ENCODE measurements around the gene SRPK1.
A peak's percentile ranks its signal among the peaks of the same experiment; 100 is the strongest.
"Not testable (repeated sequence)": the region's sequence is repeated elsewhere in the genome, so short reads cannot be mapped to it uniquely, and the experiment has no call there.

SRPK1 gene

DNA sequence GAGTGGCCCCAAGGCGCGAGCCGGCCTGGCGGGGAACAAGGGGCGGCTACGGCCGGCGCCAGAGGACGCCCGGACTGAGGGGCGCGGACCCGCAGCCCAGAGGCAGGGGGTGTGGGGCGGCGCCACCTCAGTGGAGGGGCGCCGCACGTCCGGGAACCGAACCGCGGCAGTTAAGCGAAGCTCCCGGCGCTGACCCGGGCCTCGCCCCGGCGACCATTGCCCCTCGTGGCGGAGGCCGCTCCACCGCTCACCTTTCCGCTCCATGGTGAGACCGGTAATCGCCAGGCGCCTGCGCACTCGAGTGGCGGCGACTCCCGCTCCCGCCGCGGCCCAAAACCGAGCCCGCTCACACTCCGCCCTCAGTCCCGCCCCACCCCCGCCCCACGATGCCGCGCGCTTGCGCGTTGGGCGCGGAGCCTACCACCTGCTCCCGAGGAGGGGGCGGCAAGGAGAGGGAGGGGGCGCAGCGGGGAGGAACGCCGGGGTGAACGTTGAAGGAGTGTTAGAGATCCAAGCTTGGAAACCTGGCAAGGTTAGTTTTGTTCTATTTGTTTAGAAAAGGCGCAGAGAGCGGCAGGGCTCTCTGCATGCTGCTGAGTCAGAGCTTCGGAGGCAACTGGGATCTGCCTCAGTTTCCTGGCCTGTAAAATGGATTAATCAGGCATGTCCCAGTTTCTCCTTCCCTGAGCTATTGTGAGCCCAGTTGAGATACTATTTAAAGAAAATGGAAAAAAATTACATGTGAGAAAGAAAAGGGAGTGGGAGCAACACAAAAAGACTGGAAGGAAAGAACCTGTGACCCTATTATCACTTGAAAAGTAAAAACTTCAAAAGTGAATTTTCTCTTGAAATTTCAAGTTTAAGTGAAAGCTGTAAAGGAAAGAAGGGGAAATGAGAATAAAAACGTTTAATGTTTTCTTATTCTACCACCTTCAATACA is at the start of gene SRPK1:
SRPK1 (minus strand) TSS at position 306 of the 940 bp plus-strand sequence; CDS start at position 264, 42 bp downstream.
- DNase-seq (ENCODE audit: low read depth) = peak; percentile 76

DNA sequence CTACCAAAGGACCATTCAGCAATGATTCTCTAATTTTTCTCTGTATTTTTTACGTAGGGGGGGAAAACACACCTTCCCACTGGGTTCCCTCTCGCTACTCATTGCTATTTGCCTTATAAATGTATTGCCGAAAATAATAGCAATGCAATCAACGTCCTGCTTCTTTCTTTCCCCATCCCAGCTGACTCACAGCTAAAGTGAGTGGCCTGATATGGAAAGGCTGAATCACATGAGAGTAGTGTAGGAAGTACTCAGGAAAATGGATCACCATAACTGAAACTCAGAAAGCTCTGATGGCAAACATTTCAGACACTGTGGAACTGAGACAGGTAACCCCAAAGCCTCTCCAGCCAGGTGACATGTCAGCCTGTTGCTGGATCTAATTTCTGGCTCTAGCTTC is 49.3 kb upstream of the SRPK1 start:
- no peak for DNase-seq (ENCODE audit: low read depth)

DNA sequence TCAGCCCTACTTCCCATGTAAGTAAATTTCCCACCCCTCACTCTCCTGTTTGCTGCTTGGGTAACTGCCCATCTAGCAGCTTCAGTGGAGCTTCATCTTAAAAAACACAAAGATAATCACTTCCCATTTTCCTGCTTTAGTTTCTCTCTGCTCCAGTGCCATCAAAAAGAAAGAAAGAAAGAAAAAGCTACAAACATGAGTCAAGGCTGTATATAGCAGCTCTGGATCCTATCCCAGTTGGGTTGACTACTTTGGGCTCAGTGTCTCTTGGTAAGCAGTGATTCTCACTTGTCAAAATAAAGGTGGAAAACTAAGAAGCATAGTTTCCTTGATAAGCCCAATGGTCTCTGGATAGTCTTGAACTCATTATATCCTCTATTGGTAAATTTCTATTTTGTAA is 48.7 kb upstream of the SRPK1 start:
- no peak for DNase-seq (ENCODE audit: low read depth)

DNA sequence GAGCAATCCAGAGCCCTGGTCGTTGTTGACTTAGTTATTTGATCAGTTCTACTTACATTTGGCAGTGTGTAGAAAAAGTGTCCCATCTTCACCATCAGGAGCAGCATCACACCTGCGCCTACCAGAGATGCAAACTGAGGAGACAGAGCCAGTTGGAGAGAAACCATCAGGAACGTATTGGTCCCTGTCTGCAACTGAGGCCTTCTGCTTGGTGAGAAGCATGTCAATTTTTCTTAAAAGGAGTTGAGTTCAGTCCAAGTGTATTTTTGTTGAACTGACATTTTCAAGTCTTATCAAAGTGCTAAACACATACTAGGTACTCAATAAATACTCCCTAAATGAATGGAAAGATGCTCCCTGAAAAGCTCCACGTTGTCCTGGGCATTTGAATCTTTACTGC is 47.9 kb upstream of the SRPK1 start:
- DNase-seq (ENCODE audit: low read depth) = no peak

DNA sequence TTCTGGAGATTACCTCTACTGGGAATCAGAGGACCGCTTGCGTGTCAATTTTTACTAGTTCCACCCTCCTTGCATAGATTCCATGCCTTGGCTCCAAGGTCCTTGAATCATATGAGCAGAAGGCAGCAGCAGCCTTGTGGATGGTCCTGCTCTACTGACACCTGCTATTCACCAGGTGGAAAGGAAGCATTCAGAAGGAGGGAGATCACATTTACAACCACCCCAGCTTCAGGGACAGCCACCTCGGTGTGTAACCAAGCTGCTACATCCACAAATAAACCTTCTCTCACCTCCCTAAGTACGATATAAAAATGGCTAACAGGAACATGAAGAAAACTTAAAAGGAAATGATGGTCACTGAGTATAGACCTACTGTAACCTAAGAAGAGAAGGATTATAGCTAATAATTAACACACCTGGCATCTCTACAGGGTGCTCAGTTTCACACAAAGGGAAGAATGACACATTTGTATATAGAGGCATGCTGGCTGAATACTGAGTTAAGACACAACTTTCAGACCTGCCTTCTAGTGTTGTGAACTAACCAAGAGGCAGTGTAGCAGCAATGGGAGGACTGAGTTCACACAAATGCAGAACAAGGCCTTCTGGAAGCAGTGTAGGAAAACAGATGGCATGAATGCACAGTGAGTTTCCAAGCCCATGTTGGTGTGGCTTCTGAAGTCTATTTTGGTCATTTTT is 46.3 kb upstream of the SRPK1 start:
- no peak for DNase-seq (ENCODE audit: low read depth)

DNA sequence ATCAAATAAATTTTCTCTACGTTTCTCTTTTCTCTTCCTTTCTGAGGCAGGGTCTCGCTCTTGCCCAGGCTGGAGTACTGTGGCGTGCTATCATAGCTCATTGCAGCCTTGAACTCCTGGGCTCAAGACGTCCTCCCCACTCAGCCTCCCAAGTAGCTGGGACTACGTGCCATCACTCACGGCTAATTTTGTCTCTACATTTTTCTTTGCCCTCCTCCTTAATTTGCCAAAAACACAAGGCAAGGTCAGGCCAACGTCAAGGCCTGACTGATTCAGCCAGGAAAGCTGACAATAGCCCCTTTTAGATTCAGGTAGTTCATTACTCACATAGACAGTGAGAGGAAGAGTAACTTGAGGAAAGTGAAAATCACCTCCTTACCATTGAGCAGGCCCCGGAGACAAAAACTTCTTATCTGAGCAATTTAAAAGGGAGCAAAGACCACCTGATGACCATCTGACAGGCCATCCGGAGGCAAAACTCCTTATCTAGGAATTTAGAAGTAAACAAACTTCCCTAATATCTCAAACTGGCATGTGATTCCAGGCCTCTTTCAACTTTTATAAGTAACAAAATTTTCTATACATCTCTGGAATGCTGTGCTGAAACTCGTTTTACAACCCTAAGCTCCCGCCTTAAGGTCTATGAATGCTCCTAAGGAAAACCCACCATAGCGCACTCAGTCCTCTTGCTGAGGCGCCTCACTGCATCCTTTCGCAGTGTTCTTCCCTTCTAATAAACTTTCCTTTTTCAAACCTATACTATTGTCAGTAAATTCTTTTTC is 42.1 kb upstream of the SRPK1 start:
- DNase-seq (ENCODE audit: low read depth) = no peak

DNA sequence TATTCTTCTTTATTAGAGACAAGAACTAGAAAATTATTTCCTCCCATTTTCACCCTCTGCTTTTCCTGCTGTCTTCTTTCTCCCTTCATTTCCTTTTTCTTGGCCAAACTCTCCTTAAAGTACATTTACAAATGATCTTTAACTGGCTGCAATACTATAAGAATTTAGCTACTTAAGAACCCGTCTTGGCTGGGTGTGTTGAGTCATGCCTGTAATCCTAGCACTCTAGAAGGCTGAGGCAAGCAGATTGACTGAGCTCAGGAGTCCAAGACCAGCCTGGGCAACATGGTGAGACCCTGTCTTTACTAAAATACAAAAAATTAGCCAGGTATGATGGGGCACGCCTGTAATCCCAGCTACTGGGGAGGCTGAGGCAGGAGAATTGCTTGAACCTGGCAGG is 39.3 kb upstream of the SRPK1 start:
- no peak for DNase-seq (ENCODE audit: low read depth)

DNA sequence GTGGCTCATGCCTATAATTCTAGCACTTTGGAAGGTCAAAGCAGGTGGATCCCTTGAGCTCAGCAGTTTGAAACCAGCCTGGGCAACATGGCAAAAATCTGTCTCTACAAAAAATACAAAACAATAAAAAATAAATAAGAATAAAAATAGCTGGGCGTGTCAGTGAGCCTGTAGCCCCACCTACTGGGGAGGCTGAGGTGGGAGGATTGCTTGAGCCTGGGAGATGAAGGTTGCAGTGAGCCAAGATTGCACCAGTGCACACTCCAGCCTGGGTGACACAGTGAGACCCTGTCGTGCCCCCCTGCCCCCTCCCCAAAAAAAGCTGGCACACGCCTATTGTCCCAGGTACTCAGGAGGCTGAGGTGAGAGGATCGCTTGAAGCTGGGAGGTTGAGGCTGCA is 35.1 kb upstream of the SRPK1 start:
- DNase-seq (ENCODE audit: low read depth) = no peak

DNA sequence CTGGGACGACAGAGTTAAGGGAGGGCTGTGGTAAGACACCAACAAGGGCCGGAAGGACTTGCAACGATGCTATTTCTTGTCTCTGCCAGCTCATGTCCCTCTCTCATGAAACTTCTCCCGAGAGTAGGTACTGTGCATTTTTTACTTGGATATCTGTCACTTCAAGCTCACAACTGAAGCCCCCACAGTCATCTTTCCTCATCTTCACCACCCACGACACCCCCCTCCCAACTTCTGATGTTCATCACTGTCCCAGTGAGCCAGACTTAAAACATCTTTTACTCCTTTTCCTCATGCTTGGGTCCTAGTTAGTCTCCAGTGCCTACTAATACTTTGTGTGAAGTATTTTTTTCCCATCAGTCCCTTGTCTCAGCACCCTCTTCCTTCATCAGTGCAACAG is 34.6 kb upstream of the SRPK1 start:
- no peak for DNase-seq (ENCODE audit: low read depth)

DNA sequence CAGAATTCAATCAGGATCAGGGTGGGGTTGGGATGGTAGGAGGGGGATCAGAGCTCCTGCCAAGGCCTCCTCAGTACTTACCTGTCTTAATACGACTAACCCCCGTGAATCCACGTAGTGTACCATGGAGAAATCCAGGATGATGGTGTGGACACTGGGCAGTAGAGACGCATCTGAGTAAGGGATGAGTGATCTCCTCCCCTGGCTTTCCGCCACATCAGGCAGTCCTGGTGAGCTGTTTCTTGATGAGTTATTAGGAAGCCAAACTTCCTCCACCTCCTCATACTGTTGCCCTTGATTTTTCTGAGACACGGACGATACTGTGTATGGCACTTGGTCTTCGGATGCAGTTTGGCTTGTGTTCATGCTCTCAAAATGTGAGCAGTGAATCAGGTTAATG is 34.2 kb upstream of the SRPK1 start:
- DNase-seq (ENCODE audit: low read depth) = no peak

DNA sequence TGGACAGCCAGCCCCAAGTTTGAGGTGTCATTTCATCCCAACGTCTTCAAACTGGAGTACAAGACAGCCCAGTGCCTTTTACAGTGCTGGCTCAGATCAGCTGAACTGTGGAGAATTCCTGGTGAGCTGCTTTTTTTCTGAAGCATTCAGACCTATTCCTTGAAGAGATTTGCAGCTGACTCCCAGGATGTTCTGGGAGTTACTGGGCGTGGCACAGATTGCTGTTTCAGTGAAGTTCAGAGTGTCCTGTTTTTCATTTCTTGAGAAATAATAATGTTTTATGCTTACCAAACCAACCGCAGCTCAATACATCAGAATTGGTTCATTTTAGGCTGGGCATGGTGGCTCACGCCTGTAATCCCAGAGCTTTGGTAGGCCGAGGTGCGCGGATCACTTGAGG is 33.4 kb upstream of the SRPK1 start:
- no peak for DNase-seq (ENCODE audit: low read depth)

DNA sequence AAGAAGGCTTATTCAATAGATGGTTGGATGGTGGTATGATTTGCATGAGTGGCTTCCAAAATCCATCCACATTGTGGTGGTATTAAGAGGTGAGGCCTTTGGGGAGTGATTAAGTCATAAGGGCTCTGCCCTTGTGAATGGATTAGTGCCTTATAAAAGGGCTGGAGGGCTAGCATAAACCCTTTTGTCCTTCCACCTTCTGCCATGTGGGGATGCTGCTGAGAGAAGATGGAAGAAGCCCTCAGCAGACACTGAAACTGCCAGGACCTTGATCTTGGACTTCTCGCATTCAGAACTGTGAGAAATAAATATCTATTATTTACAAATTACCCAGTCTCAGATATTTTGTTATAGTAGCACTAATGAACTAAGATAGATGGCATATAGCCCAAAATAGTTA is 27.8 kb upstream of the SRPK1 start:
- DNase-seq (ENCODE audit: low read depth) = no peak

DNA sequence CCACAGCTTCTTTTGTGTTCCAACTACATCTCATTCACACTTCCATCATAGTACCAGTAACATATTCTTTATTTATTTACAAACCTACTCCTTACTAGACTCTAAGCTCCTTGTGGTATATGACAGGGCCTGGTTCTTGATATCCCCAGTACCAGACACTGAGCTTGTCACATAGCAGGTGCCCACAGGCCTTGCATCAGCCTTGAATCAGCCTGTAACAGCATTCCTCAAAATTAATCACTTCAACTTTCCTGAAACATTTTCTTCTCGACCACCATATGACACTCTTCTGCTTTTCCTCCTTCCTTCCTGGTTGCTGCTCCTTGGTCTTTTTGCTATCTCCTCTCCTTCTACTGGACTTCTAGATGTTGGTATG is 24.7 kb upstream of the SRPK1 start:
- no peak for DNase-seq (ENCODE audit: low read depth)

DNA sequence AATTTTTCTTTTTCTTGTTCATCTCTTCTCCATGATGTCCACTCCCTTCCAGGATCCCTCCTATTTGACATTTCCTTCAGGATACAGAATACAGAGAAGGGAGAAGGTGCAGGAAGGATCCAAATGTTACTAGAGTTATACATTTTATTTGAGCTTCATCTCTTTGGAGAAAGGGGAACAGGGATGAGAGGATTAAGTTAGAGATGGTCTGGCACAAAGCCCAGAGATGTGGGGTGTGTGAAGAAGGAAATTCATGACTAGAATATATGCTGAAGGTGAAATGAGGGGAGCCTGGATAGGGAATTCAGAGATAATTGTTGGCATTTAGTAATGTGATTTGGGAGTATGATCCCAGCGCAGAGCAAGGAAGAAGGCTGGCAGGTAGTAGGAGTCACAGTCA is 22.5 kb upstream of the SRPK1 start:
- no peak for DNase-seq (ENCODE audit: low read depth)

DNA sequence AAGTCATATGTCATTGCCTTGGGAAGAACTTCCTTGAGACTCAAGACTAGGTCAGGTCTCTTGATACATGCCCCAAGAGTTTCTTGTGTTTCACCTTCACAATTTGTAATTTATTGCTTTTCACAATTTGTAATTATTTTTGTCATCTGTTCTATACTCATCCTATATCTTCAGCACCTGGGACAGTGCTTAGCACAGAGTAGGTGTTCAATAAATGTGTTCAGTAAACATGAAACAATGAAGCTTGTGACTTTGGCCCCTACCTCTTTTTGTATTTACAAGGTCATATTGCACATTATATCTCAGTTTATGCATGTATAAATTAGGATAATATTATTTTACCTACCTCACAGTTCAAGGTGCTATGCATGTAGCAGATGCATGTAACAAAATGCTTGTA is 21.5 kb upstream of the SRPK1 start:
- DNase-seq (ENCODE audit: low read depth) = no peak

DNA sequence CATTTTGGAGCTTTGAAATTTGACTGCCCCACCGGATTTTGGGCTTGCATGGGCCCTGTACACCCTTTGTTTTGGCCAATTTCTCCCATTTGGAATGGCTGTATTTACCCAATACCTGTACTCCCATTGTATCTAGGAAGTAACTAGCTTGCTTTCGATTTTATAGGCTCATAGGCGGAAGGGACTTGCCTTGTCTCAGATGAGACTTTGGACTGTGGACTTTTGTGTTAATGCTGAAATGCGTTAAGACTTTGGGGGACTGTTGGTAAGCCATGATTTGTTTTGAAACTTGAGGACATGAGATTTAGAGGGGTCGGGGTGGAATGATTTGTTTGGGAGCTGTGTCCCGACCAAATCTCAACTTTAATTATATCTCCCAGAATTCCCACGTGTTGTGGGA is 20.3 kb upstream of the SRPK1 start:
- not testable (repeated sequence) for DNase-seq (ENCODE audit: low read depth)

DNA sequence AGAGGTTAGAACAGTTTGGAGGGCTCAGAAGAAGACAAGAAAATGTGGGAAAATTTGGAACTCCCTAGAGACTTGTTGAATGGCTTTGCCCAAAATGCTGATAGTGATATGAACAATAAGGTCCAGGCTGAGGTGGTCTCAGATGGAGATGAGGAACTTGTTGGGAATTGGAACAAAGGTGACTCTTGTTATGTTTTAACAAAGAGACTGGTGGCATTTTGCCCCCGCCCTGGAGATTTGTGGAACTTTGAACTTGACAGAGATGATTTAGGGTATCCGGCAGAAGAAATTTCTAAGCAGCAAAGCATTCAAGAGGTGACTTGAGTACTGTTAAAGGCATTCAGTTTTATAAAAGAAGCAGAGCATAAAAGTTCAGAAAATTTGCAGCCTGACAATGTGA is 19.1 kb upstream of the SRPK1 start:
- not testable (repeated sequence) for DNase-seq (ENCODE audit: low read depth)

DNA sequence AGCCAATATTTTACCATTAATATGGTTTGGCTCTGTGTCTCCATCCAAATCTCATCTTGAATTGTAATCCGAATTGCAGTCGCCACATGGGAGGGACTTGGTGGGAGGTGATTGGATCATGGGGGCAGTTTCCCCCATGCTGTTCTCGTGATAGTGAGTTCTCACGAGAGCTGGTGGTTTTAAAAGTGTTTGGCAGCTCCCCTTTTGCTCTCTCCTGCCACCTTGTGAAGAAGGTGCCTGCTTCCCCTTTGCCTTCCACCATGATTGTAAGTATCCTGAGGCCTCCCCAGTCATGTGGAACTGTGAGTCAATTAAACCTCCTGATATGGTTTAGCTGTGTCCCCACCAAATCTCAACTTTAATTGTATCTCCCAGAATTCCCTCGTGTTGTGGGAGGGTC is 18.4 kb upstream of the SRPK1 start:
- not testable (repeated sequence) for DNase-seq (ENCODE audit: low read depth)

DNA sequence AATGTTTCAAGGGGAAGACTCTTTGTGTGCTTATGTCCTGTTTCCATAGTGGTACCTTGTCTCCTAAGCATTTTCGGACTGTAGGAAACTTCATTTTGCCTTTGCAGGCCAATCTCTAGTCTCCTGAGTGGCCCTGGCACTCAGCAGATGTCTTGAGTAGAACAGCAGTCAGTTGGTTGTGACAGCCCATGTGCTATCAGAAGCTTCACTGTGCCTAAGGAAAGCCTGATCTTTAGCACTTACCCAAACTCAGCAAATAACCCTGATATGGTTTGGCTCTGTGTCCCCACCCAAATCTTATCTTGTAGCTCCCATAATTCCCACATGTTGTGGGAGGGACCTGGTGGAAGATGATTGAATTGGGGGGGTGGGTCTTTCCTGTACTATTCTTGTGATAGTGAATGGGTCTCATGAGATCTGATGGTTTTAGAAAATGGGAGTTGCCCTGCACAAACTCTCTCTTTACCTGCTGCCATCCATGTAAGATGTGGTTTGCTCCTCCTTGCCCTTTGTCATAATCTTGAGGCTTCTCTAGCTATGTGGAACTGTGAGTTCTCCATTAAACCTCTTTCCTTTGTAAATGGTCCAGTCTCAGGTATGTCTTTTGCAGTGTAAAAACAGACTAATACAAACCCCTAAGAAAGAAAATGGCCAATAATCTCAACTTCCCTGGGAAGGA is 15.9 kb upstream of the SRPK1 start:
- no peak for DNase-seq (ENCODE audit: low read depth)

DNA sequence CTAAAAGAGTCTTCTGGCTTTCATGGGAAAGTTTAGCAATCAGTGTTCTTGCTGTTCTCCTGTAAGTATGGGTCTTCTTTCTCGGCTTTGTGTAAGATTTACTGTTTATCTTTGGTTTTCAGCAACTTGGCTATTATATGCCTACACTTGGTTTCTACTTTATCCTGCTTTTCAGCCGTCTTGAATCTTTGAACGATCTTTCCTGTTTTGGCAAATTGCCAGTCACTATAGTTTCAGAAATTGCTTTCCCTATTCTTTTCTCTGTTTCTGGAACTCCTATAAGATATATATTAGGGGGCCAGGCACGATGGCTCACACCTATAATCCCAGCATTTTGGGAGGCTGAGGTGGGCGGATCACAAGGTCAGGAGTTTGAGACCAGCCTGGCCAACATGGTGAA is 14.6 kb upstream of the SRPK1 start:
- DNase-seq (ENCODE audit: low read depth) = no peak

DNA sequence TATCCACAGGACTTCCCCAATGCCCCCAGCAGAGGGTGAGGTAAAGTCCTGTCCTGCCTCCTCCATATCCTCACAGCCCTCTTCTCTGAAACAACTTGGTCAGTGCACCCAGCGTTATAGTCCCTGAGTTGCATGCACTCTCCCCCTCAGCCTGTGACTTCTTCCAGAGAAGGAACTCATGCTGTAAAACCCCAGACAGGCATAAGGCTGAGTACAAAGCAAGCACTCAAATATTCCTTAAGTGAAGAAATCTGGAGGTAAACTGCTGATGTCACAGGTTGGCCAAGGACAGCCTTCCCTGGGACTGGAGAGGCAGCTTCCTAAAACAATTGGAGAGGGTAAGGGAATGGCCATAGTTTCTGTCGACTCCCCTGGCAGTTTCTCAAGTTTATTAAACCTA is 12.9 kb upstream of the SRPK1 start:
- DNase-seq (ENCODE audit: low read depth) = no peak

DNA sequence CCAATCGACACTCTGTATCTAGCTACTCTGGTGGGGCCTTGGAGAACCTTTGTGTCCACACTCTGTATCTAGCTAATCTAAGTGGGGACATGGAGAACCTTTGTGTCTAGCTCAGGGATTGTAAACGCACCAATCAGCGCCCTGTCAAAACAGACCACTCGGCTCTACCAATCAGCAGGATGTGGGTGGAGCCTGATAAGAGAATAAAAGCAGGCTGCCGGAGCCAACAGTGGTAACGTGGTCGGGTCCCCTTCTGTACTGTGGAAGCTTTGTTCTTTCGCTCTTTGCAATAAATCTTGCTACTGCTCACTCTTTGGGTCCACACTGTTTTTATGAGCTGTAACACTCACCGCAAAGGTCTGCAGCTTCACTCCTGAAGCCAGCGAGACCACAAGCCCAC is 11.0 kb upstream of the SRPK1 start:
- not testable (repeated sequence) for DNase-seq (ENCODE audit: low read depth)
